ENCODE data around the gene MAT1A.
A peak's percentile ranks its signal among the peaks of the same experiment; 100 is the strongest.
"Not testable (repeated sequence)": the region's sequence is repeated elsewhere in the genome, so short reads cannot be mapped to it uniquely, and the experiment has no call there.

The MAT1A gene

DNA sequence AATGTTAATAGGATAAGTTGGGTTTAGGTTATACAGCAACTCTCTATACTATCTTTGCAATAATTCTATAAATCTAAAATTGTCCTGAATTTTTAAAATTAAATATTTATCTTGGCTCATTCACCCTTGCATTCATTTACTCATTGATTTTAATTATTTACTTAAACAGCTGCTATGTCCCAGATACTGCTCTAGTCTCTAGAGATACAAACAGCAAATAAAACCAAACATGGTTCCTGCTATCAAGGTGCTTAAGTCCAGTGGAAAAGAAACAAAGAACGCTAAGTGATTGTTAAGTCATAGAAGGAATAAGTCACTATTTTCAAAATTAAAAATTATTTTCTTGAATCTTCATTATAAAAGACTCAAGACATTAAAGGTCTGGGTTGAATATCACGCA, 29.9 kb upstream of the MAT1A start:
- Histone ChIP-seq H3K4me1 (ENCODE audit: control insufficient read depth in 5 of 5, insufficient read depth in 5 of 5, low read length in 5 of 5) (no peaks in the 10 kb centered on the region), H3K9me3 (ENCODE audit: control insufficient read depth in 5 of 5, low read length in 5 of 5) (no peaks in the 10 kb centered on the region), H3K27me3 (ENCODE audit: control insufficient read depth in 5 of 5, insufficient read depth in 4 of 5, low read length in 5 of 5) (peaks cover 0 to 2% (median 0%) of the 10 kb centered on the region in 5 donors), H3K36me3 (ENCODE audit: control insufficient read depth in 5 of 5, insufficient read depth in 5 of 5, low read length in 5 of 5) (no peaks in the 10 kb centered on the region), H3K4me3 (ENCODE audit: low read depth in 1 of 5, low read length in 5 of 5) (no peak overlapping the region), H3K9ac (ENCODE audit: low read length in 5 of 5) (no peak overlapping the region), H3K27ac (ENCODE audit: low read depth, low read length) (no peak overlapping the region)

DNA sequence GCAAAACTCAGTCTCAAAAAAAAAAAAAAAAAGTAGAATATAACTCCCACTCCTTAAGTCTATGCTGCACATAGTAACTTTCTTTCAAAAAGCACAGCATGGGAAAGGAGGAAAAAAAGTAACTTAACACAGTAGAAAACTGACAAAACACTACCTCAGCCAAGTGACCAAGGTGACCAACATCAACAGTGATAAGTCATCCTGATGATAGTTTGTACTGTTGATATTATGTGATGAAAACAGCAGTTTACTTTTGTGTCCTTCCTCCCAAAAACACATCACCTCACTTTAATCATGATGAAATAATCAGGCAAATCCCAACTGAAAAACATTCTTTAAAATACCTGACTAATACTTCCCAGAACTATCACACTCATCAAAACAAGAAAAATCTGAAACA, 29.3 kb upstream of the MAT1A start:
- Histone ChIP-seq H3K27me3 (ENCODE audit: control insufficient read depth in 5 of 5, insufficient read depth in 4 of 5, low read length in 5 of 5) (peaks cover 0 to 2% (median 0%) of the 10 kb centered on the region in 5 donors), H3K4me3 (ENCODE audit: low read depth in 1 of 5, low read length in 5 of 5) (no peak overlapping the region), H3K9ac (ENCODE audit: low read length in 5 of 5) (no peak overlapping the region), H3K9me3 (ENCODE audit: control insufficient read depth in 5 of 5, low read length in 5 of 5) (no peaks in the 10 kb centered on the region), H3K4me1 (ENCODE audit: control insufficient read depth in 5 of 5, insufficient read depth in 5 of 5, low read length in 5 of 5) (no peaks in the 10 kb centered on the region), H3K27ac (ENCODE audit: low read depth, low read length) (no peak overlapping the region), H3K36me3 (ENCODE audit: control insufficient read depth in 5 of 5, insufficient read depth in 5 of 5, low read length in 5 of 5) (no peaks in the 10 kb centered on the region)

DNA sequence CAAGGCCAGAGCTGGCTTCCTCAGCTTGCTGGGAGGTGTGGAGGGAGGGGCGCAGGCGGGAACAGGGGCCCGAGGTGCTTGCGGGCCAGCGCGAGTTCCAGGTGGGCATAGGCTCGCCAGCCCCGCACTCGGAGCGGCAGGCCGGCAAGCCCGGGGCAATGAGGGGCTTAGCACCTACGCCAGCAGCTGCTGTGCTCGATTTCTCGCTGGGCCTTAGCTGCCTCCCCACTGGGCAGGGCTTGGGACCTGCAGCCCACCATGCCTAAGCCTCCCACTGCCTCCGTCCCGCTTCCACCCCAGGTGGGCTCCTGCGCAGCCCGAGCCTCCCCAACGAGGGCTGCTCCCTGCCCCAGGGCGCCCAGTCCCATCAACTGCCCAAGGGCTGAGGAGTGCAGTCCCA, 25.9 kb upstream of the MAT1A start:
- H3K27ac ChIP-seq (ENCODE audit: low read depth, low read length): no peak overlapping the region
- H3K36me3 ChIP-seq (ENCODE audit: control insufficient read depth in 5 of 5, insufficient read depth in 5 of 5, low read length in 5 of 5): no peaks in the 10 kb centered on the region
- H3K9ac ChIP-seq (ENCODE audit: low read length in 5 of 5): no peak overlapping the region
- no peaks in the 10 kb centered on the region for H3K27me3 ChIP-seq (ENCODE audit: control insufficient read depth in 5 of 5, insufficient read depth in 4 of 5, low read length in 5 of 5)
- H3K9me3 ChIP-seq (ENCODE audit: control insufficient read depth in 5 of 5, low read length in 5 of 5): peaks cover 0 to 2% (median 0%) of the 10 kb centered on the region in 5 donors
- H3K4me1 ChIP-seq (ENCODE audit: control insufficient read depth in 5 of 5, insufficient read depth in 5 of 5, low read length in 5 of 5): no peaks in the 10 kb centered on the region
- no peak overlapping the region for H3K4me3 ChIP-seq (ENCODE audit: low read depth in 1 of 5, low read length in 5 of 5)

DNA sequence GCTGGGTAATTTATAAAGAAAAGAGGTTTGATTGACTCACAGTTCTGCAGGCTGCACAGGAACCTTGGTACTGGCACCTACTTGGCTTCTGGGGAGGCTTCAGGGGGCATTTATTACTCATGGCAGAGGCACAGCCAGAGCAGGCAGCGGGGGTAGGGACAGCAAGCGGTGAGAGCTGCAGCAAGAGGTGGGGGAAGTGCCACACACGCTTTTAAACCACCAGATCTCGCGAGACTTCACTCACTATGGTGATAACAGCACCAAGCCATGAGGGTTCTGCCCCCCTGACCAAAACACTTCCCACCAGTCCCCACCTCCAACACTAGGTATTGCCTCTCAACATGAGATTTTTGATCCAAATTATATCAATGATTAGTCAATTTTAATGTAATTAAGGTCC, 24.1 kb upstream of the MAT1A start:
- Histone ChIP-seq H3K36me3 (ENCODE audit: control insufficient read depth in 5 of 5, insufficient read depth in 5 of 5, low read length in 5 of 5) (no peaks in the 10 kb centered on the region), H3K9ac (ENCODE audit: low read length in 5 of 5) (no peak overlapping the region)

DNA sequence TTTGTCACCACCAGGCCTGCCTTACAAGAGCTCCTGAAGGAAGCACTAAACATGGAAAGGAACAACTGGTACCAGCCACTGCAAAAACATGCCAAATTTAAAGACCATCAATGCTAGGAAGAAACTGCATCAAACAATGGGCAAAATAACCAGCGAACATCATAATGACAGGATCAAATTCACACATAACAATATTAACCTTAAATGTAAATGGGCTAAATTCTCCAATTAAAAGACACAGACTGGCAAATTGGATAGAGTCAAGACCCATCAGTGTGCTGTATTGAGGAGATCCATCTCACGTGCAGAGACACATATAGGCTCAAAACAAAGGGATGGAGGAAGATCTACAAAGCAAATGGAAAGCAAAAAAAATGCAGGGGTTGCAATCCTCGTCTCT, 16.5 kb upstream of the MAT1A start:
- not testable (repeated sequence) for H3K36me3 ChIP-seq (ENCODE audit: control insufficient read depth in 5 of 5, insufficient read depth in 5 of 5, low read length in 5 of 5); H3K9ac ChIP-seq (ENCODE audit: low read length in 5 of 5); H3K9me3 ChIP-seq (ENCODE audit: control insufficient read depth in 5 of 5, low read length in 5 of 5); H3K4me1 ChIP-seq (ENCODE audit: control insufficient read depth in 5 of 5, insufficient read depth in 5 of 5, low read length in 5 of 5); H3K4me3 ChIP-seq (ENCODE audit: low read depth in 1 of 5, low read length in 5 of 5); H3K27ac ChIP-seq (ENCODE audit: low read depth, low read length); H3K27me3 ChIP-seq (ENCODE audit: control insufficient read depth in 5 of 5, insufficient read depth in 4 of 5, low read length in 5 of 5)

More for the DNA sequence above, 24.1 kb upstream of the MAT1A start:
- Histone ChIP-seq H3K9me3 (ENCODE audit: control insufficient read depth in 5 of 5, low read length in 5 of 5) (peaks cover 0 to 2% (median 0%) of the 10 kb centered on the region in 5 donors), H3K27ac (ENCODE audit: low read depth, low read length) (no peak overlapping the region), H3K27me3 (ENCODE audit: control insufficient read depth in 5 of 5, insufficient read depth in 4 of 5, low read length in 5 of 5) (no peaks in the 10 kb centered on the region), H3K4me1 (ENCODE audit: control insufficient read depth in 5 of 5, insufficient read depth in 5 of 5, low read length in 5 of 5) (no peaks in the 10 kb centered on the region), H3K4me3 (ENCODE audit: low read depth in 1 of 5, low read length in 5 of 5) (no peak overlapping the region)

DNA sequence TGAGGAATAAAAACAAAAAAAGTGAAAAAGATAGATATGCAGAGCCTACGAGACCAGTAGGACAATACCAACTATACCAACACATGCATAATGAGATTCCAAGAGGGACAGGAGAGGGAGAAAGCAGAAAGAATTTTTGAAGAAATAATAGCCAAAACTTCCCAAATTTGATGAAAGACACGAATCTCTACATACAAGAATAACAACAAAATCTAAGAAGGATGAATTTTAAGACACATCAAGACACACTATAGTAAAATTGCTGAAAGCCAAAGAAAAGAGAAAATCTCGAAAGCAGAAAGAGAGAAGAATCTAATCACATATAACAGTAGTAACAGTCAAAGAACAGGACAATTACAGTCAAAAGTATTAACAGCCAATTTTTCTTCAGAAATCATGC, 7.5 kb upstream of the MAT1A start:
- H3K4me3 ChIP-seq (ENCODE audit: low read depth in 1 of 5, low read length in 5 of 5): peak overlapping the region in 1 of 5 donors; percentile 0
- H3K27ac ChIP-seq (ENCODE audit: low read depth, low read length): no peak overlapping the region
- no peaks in the 10 kb centered on the region for H3K36me3 ChIP-seq (ENCODE audit: control insufficient read depth in 5 of 5, insufficient read depth in 5 of 5, low read length in 5 of 5)
- no peaks in the 10 kb centered on the region for H3K4me1 ChIP-seq (ENCODE audit: control insufficient read depth in 5 of 5, insufficient read depth in 5 of 5, low read length in 5 of 5)
- peaks cover 0 to 14% (median 11%) of the 10 kb centered on the region in 5 donors for H3K9me3 ChIP-seq (ENCODE audit: control insufficient read depth in 5 of 5, low read length in 5 of 5)
- H3K9ac ChIP-seq (ENCODE audit: low read length in 5 of 5): no peak overlapping the region
- peaks cover 0 to 3% (median 0%) of the 10 kb centered on the region in 5 donors for H3K27me3 ChIP-seq (ENCODE audit: control insufficient read depth in 5 of 5, insufficient read depth in 4 of 5, low read length in 5 of 5)

DNA sequence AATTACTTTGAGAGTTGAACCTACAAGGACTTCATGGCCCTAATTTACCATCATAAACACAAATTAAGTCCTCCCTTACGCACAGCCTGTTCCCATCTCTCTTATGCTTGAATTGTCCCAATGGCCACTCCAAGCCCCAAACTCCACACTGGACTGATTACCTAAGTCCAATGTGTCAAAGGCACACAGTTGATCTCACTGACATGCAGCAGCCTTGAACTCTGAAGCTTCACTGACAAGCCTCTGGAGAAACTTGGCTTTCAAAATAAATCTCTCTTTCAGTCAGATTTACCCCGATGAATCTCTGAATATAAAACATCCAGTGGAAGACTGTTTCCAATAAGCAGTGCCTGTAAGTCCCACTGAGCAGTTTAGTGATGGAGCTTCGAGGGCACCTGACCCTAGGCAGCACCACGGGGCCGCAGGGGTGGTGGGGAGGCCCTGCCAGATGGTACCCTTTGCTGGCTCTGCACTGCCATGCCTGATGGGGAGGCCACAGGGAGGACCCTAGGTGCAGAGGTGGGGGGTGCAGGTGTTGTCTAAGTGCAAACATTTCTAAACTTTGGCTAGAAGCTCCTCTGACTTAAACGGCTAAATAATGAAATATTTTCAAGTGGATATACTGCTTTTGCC, 3.3 kb upstream of the MAT1A start:
- H3K36me3 ChIP-seq (ENCODE audit: control insufficient read depth in 5 of 5, insufficient read depth in 5 of 5, low read length in 5 of 5): no peaks in the 10 kb centered on the region
- H3K27ac ChIP-seq (ENCODE audit: low read depth, low read length): no peak overlapping the region
- no peak overlapping the region for H3K9ac ChIP-seq (ENCODE audit: low read length in 5 of 5)
- H3K9me3 ChIP-seq (ENCODE audit: control insufficient read depth in 5 of 5, low read length in 5 of 5): peaks cover 0 to 8% (median 7%) of the 10 kb centered on the region in 5 donors
- H3K27me3 ChIP-seq (ENCODE audit: control insufficient read depth in 5 of 5, insufficient read depth in 4 of 5, low read length in 5 of 5): peaks cover 0 to 4% (median 0%) of the 10 kb centered on the region in 5 donors
- no peak overlapping the region for H3K4me3 ChIP-seq (ENCODE audit: low read depth in 1 of 5, low read length in 5 of 5)
- no peaks in the 10 kb centered on the region for H3K4me1 ChIP-seq (ENCODE audit: control insufficient read depth in 5 of 5, insufficient read depth in 5 of 5, low read length in 5 of 5)

DNA sequence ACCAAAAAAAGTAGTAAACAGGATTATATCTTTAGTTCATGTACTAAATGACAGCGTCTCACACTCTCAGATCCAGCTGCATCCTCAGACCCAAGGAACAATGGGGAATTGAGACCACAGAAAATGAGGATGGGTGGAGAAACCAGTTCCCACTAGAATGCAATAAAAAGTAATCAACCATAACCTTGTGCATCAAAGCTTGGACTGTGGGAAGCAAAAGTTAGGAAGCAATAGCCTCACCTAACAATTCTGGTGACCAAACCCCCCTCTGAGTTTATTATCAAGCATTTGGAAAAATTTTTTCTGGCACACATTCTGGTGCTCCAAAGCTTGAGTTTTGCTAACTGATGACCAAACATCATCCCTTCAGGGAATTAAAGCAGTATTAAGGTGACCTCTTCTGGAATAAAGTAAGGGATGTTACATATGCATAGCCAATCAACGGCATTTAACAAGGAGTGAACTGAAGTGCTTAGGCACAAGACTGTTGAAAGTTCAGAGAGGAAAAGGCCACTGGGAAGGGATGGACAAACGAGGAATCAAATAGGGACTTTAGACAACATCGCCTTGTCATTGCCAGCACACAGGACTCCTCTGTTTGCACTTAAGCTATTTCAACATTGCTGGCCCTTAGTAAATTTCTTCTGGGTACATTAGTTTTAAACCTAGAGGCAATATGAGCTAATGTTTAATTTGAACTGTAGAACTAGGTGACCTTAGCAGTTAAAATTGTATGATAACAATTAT, 1.2 kb upstream of the MAT1A start:
- peaks cover 0 to 2% (median 0%) of the 10 kb centered on the region in 5 donors for H3K9me3 ChIP-seq (ENCODE audit: control insufficient read depth in 5 of 5, low read length in 5 of 5)
- no peak overlapping the region for H3K4me3 ChIP-seq (ENCODE audit: low read depth in 1 of 5, low read length in 5 of 5)
- H3K27me3 ChIP-seq (ENCODE audit: control insufficient read depth in 5 of 5, insufficient read depth in 4 of 5, low read length in 5 of 5): peaks cover 0 to 6% (median 0%) of the 10 kb centered on the region in 5 donors
- H3K27ac ChIP-seq (ENCODE audit: low read depth, low read length): no peak overlapping the region
- no peak overlapping the region for H3K9ac ChIP-seq (ENCODE audit: low read length in 5 of 5)
- H3K4me1 ChIP-seq (ENCODE audit: control insufficient read depth in 5 of 5, insufficient read depth in 5 of 5, low read length in 5 of 5): no peaks in the 10 kb centered on the region
- no peaks in the 10 kb centered on the region for H3K36me3 ChIP-seq (ENCODE audit: control insufficient read depth in 5 of 5, insufficient read depth in 5 of 5, low read length in 5 of 5)

DNA sequence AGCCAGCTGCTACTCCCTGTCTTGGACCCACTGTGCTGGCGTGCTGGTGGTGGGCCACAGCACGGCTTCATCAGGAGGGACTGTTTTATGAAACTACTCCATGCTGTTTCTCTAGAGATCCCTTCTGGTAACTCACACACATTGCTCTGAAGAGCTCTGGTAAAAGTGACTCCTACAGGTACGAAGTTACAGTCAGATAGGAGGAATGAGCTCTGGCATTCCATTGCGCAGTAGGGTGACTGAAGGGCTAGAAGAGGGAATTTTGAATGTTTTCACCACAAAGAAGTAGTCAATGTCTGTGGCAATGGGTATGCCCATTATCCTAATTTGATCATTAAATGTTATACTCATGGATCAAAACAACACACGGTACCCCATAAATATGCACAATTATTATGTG, 609 bp downstream of the MAT1A start:
- Histone ChIP-seq H3K4me1 (ENCODE audit: control insufficient read depth in 5 of 5, insufficient read depth in 5 of 5, low read length in 5 of 5) (no peaks in the 10 kb centered on the region), H3K9me3 (ENCODE audit: control insufficient read depth in 5 of 5, low read length in 5 of 5) (no peaks in the 10 kb centered on the region), H3K4me3 (ENCODE audit: low read depth in 1 of 5, low read length in 5 of 5) (no peak overlapping the region), H3K36me3 (ENCODE audit: control insufficient read depth in 5 of 5, insufficient read depth in 5 of 5, low read length in 5 of 5) (no peaks in the 10 kb centered on the region), H3K27ac (ENCODE audit: low read depth, low read length) (no peak overlapping the region), H3K9ac (ENCODE audit: low read length in 5 of 5) (no peak overlapping the region), H3K27me3 (ENCODE audit: control insufficient read depth in 5 of 5, insufficient read depth in 4 of 5, low read length in 5 of 5) (peaks cover 0 to 8% (median 0%) of the 10 kb centered on the region in 5 donors)

DNA sequence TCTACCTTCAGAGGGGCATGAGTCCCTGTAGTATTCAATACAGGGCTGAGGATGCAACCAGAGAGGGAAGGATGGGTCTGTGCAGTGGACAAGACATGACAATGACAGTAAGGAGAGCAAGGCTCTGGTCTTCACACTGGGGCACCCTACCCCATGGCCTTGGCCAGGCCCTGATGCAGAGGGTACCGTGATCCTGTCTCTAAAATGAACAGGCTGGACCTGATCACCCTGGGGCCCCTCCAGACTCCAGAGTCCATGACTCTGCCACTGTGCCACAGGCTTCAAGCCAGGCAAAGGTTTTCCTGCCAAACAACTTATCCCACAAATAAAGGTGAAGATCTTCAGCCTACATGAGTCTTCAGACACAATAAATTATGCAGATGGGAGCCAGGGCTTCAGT, 4.9 kb downstream of the MAT1A start:
- Histone ChIP-seq H3K9ac (ENCODE audit: low read length in 5 of 5) (no peak overlapping the region), H3K27ac (ENCODE audit: low read depth, low read length) (no peak overlapping the region)

More for the DNA sequence above, 4.9 kb downstream of the MAT1A start:
- Histone ChIP-seq H3K4me1 (ENCODE audit: control insufficient read depth in 5 of 5, insufficient read depth in 5 of 5, low read length in 5 of 5) (no peaks in the 10 kb centered on the region), H3K4me3 (ENCODE audit: low read depth in 1 of 5, low read length in 5 of 5) (no peak overlapping the region), H3K27me3 (ENCODE audit: control insufficient read depth in 5 of 5, insufficient read depth in 4 of 5, low read length in 5 of 5) (peaks cover 0 to 8% (median 0%) of the 10 kb centered on the region in 5 donors), H3K9me3 (ENCODE audit: control insufficient read depth in 5 of 5, low read length in 5 of 5) (no peaks in the 10 kb centered on the region), H3K36me3 (ENCODE audit: control insufficient read depth in 5 of 5, insufficient read depth in 5 of 5, low read length in 5 of 5) (no peaks in the 10 kb centered on the region)
